Retinal pigment epithelial cell (primary cell): ENCODE measurements around the gene SPATA46.

Experiments used
- DNase-seq: peaks from one replicate; pipeline ENCODE4 v3.0.0-alpha.2; 2010; ENCODE audit warnings: low read depth
- H3K4me3 ChIP-seq: 2 replicates; pipeline ENCODE4 v1.5.1; 2011; ENCODE audit warnings: mild to moderate bottlenecking, low read length, control low read depth, moderate library complexity
- TF ChIP-seq, protein P1 (sequence below): conservative IDR thresholded peaks from 2 replicates; pipeline ENCODE4 v1.5.1; 2011; ENCODE audit warnings: low read depth, low read length, control low read depth, inconsistent platforms

SPATA46 gene

DNA sequence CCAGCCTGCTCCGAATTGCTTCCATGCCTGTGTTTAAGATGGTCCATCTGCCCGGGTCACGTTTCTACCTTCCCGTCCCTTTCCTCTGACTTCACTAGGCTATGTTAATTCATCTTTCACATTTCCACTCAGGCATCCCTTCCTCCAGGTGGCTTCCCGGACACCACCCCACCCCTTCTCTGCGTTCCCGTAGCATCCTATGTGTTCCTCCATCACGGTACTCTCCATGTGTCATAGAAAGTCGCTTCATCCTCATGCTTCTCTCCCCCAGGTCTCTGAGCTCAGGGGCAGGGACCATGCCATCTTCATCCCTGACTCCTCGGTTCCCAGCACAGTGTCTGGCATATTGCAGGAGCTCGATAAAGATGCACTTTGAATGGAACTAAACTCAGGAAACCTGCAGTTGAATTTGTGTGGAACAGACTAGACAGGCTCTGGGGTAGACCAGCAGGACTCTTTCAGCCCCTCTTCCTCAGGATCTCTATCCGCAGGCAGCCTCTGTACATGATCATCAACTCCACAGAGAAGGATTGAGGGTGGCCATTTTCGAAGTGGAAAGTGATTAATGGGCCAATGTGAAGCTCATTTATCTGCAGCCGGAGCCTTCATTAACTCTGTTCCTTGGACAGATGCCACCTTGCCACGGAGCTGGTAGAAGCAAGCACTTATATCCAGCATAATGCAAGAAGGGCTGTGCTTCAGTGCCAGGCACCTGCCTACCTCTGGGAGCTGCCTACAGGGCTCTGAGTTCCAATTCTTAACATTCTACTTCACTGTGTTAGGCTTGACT, 13.9 kb upstream of the SPATA46 start:
- TF ChIP-seq, protein P1, sequence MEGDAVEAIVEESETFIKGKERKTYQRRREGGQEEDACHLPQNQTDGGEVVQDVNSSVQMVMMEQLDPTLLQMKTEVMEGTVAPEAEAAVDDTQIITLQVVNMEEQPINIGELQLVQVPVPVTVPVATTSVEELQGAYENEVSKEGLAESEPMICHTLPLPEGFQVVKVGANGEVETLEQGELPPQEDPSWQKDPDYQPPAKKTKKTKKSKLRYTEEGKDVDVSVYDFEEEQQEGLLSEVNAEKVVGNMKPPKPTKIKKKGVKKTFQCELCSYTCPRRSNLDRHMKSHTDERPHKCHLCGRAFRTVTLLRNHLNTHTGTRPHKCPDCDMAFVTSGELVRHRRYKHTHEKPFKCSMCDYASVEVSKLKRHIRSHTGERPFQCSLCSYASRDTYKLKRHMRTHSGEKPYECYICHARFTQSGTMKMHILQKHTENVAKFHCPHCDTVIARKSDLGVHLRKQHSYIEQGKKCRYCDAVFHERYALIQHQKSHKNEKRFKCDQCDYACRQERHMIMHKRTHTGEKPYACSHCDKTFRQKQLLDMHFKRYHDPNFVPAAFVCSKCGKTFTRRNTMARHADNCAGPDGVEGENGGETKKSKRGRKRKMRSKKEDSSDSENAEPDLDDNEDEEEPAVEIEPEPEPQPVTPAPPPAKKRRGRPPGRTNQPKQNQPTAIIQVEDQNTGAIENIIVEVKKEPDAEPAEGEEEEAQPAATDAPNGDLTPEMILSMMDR, result no peak
- no peak for DNase-seq
- H3K4me3 ChIP-seq, result no peak overlapping the region

DNA sequence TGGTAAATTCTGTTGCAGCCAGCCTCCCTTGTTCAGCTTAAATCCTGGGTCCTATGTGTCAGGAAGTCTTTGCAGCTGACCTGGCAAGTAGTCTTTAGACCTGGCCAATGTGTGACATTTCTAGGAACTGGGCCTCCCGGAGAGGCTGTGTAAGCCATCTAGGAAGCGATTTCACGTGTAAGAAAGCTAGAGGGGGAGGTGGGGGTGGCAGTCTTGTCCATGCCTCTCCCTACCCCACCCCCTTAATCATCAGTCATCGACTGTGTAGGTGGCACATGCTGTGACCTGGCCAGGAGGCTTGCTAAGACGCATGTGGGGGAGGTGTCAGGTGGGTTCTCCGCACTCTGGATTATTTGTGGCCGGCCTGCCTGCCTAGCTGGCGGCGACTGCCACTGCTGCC, 13.3 kb upstream of the SPATA46 start:
- DNase-seq, result no peak
- no peak overlapping the region for H3K4me3 ChIP-seq
- TF ChIP-seq, protein P1, result no peak

DNA sequence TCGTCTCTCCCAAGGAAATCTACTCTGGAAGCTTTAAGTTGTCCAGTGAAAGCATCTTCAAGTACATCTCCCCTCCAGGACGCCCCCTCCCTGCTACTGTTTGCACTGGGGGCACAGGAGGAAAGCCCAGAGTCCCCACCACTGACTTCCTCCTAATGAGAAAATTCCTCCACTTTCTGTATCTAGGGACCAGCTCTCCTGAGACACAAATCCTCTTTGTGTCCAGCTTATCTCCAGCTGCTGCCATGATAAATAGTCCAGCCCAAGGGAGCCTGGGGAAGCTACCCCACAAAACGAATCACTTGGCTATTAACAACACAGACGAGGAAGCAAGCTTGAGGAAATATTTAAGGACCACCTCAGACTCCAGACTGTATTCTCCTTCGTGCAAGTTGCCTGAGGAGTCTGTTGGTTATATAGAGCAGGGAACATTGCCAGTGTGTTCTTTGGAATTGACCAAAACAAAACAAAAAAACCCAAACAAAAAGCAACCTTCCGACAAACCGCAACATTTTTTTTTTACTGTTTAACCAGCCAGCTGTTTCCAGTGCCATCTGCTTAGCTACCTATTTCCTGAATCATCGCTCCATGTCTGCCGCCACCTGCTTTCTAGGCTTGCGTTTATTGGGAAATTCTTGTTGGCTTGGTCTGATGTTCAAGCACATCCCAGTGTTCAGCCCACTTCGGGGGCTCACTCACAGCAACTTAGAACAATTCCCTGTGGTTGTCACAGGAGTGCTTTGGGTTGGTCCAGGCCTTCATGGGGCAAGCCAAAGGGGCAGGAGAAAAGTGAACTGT, 12.6 kb upstream of the SPATA46 start:
- no peak for DNase-seq
- H3K4me3 ChIP-seq, result no peak overlapping the region
- TF ChIP-seq, protein P1, result no peak

DNA sequence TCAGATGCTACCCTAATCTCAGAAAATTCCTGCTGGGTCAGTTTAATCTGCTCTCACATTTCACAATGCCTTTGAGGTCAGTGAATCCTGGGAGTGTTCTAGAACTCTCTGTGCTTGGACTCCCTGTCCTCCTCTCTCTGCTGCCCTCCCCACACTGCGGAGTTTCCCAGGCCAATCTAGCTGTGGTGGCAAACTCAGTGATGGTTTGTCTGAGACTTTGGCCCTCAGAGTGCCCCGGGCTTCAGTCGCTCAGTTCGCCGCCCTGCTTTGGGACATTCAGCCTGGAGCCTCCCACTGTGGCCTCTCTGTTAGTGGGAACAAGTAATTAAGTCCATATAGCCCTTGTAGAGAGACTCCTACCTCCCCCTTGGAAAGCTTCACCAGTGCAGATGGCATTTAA, 12.0 kb upstream of the SPATA46 start:
- no peak for DNase-seq
- no peak overlapping the region for H3K4me3 ChIP-seq
- TF ChIP-seq, protein P1, result no peak

DNA sequence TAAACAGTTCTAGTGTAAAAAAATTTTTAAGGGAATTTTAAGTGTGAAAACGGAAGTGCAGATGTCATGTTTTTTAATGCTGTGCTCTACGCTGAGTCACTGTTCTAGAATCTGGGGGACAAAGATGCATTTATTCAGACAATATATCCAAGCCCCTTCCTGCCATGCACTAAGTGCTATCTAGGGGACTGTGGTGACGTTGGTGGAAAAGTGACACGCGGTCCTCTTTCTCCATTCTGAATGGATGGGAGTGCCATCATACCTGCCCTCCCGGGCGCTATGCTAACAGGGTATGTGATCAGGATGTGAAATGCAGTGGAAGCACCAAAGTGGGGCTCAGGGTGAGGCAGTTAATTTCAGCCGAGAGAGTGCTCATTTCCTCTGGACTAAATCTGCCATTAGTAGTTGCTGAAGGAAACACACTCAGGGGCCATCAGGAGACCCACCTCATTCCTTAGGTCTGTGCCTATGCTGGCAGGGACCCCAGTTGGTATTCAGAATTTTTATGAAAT, 11.5 kb upstream of the SPATA46 start:
- no peak overlapping the region for H3K4me3 ChIP-seq
- no peak for DNase-seq
- TF ChIP-seq, protein P1, result no peak

DNA sequence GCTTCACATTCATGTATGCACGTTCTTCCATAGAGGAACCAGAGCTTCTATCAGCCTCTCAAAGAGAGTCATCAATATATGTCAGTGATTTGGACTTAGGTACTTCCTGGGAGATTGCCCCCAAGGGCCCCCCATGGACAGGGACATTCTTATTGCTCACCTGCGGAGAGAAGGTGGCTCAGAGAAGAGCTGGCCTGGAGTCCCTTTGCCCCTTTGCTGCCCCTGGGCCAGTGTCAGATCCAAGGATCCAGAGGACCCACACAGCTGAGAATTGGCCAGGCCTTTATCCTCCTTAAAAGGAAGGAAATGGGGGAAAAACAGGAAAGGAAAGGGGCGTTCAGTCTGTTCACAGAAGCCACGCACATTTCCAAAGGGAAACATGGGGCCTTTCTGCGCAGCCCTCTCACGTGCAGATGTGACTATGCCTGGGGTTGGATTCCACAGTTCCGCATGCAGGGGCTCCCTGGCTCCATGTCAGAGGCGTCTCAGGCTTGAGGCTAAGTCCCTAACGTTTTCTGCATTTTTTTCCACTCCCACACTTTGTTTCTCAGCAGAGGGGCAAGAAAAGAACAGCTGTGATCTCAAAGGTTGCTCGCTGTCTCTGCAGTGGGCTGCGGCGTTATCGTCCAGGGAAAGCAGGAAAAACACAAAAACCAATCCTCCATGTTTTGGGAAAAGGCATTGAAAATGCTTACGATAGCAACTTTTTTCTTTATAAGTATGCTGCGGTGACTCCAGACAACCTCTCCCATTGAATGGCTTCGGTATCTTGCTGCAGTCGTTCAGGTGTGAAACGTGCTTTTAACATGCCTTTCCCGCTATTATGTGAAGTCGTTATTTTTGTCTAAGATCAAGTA, 10.8 kb upstream of the SPATA46 start:
- DNase-seq, result no peak
- no peak overlapping the region for H3K4me3 ChIP-seq
- TF ChIP-seq, protein P1, result no peak
